Breast epithelium (tissue), 3 donors: ENCODE measurements around the gene UCK2.

Experiments used
- CTCF ChIP-seq, 3 donors: fragments of 450-650 bp; IDR thresholded peaks; one replicate each; pipeline ENCODE4 v1.5.1; 2016 to 2017; ENCODE audit warnings: antibody characterized with exemption in 3 of 3, mild to moderate bottlenecking in 3 of 3, moderate library complexity in 3 of 3
- POLR2A ChIP-seq: fragments of 450-650 bp; IDR thresholded peaks from one replicate; pipeline ENCODE4 v1.6.1; 2016; ENCODE audit warnings: antibody characterized with exemption, mild to moderate bottlenecking, moderate library complexity

GRCh38 chr1:165869343-165869742, 41.9 kb downstream of the UCK2 start:
- TF ChIP-seq CTCF (IDR thresholded peaks at IDR 0.05) = no peak
- no peak for TF ChIP-seq POLR2A
